ENCODE measurements around the gene SNX25.

SNX25 gene

DNA sequence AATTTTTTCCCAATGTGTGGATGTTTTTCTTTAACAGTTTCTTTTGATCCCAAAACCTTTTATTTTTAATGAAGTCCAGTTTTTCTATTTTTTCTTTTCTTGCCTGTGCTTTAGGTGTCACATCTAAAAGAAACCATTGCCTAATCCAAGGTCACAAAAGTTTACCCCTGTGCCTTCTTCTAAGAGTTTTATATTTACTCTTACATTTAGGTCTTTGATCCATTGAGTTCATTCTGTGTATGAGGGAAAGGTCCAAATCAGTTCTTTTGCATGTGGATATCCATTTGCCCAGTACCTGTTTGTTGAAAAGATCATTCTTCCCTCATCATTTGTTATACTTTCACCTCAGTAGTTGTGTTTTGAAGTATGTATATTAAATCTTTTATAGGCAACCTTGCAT is 173.4 kb downstream of the SNX25 start:
- DNase-seq: no peak

DNA sequence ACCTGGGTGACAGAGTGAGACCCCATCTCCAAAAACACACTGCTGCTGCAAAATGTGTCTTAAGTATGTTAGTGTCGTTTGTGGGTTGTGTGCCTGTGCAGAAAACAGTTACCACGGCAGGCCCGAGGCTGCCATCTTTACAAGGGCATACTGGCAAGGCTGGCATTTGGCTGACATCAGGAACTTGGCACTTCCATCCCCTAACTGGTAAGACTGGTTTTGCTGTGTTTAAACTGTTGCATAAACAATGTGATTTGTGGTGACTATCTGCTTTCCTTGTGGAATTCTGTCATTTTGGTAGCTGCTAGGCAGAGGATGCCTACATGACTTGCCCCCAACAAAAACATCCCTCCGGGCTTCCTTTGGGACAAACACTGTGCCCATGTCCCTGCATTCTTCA is 174.1 kb downstream of the SNX25 start:
- no peak for DNase-seq

DNA sequence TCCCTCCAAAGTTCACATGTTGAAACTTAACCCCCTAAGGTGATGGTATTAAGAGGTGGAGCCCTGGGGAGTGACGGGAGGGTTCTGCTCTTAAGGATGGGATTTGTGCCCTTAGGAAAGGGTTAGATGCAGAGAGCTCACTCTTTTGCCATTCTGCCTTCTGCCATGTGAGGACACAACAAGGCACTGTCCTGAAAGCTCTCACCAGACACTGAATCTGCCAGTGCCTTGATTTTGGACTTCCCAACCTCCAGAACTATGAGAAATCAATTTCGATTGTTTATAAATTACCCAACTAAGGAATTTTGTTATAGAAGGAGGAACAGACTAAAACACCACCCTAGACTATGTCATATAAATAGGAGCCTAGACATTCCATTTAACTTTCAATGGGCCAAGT is 174.7 kb downstream of the SNX25 start:
- no peak for DNase-seq

DNA sequence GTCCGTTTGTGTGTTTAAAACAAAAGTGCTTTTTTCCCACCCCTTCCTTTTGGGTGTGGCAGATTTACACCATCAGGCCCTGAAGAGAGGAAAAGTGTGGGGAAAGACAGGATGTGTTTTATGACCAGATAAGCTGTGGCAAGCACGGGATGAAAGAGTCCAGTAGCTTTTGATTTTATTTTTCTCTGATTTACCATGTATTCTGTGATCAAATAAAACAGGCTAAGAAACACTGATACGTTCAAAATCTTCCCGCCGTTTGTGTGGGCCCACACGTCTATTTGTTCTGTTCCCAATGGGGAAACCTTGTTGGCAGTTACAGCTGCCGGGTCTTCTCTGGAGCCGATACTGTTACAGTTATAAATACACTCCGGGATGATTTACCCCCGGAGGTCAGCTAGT is 175.5 kb downstream of the SNX25 start:
- no peak for DNase-seq

DNA sequence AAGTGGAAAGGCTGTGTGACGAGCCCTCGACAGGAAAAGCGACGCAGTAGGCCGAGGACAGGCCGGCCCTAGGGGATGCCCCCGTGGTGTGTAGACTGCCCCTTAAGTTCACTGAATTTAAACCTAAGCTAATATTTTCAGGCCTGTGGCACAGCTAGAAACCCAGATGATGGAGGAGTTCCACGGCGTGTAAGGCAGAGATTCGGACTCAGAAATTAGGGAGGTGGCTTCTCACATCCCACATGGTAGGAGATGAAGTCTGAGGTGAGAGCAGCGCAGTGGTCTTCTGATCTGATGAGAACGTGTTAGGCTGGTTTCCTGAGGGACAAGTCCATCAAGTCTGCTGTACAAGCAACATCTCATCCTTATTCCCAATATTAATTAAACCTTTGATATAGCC is 178.6 kb downstream of the SNX25 start:
- DNase-seq: no peak

DNA sequence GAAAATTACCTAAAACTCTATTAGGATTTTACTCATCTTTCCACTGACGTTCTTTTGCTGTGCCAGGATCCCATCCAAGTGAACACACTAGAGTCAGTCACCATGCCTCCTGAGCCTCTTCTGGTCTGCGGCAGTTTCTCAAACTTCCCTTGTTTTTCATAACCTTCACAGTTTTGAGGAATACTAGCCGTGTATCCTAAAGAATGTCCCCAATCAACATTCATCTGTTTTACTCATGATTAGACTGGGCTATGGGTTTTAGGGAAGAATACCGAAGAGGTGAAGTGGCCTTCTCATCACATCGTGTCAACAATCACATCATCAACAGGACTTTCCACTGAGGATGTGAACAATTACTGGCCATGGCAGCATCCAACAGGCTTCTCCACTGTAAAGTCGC is 181.5 kb downstream of the SNX25 start:
- no peak for DNase-seq

DNA sequence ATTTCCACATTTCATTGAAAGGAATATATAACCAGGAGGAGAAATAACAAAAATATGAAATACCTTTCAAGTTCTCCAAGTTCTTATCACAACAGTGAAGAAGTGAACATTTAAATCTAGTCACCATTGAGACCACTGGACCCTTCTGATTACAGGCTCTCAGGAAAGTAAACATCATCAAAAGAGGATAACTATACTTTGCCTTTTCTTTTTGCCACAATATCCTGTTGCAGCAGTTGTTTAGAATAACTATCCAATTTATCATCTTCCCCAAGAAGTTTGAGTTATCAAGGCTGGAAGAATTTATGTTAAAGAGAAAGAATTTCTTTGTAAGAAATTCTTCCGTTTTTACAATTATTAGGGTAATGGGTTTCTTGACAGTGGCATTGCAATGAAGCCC is 182.8 kb downstream of the SNX25 start:
- no peak for DNase-seq

DNA sequence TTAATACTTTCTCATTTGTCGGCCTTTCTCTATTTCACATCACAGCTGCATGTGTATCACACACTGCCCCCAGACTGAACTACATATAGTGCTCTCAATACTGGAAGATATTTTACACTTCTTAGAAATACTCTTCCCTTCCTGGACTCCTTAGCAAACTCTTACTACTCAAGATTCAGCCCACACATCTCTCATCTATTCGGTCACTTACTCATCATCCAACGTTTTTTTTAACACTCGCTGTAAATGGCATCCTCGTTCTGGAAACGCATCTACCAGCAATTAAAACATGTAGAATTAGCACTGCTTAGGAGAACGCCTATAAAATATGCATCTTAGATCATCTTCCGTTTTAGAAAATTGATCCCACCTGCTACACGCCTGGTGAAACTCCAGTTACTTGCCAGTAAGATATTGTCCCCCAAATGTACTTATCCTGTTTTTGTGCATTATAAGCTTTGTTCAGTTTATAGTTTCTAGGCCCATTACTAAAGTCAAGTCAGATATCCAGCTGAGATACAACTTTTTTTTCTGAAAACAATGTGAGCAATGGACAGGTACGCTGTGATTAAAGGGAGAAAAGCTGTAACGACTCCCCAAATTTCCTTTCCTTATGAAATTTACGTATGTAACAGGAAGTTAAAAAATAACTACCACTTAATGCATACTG is 185.3 kb downstream of the SNX25 start:
- DNase-seq: no peak

DNA sequence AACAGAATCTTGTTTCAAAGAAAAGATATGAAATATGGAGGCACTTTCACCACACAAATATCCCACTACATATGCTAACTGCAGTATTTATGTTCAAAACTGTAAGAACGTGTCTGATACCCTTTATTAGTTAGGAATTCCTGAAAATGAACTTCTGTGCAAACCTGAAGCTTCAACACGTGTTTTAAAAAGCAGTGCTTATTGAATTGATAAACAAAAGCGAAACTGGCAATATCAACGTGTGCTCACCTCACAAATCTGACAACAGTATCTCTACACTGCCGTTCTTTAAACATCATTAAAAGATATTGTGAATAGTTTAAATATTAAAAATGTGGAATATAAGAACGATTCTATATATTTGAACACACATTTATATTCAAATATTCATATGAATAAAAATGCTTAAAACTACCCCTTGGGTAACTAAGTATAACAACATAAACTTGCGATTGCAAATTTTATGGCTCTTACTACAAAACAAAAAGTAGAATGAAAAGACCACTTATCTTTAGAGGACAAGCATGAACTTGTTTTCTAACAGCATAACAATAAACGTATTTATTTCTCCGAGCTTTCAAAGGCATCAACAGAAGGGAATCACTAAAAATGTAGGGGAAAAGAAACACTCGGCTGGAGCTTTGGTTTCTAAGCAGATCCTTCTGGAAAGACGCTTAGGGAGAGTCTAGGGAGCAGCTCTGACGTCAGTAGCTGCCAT is 186.0 kb downstream of the SNX25 start, which contains the start of gene LRP2BP:
LRP2BP (minus strand) TSS at position 687 of the 718 bp plus-strand sequence. CDS start 17,738 bp downstream, outside the sequence.
- DNase-seq: no peak

DNA sequence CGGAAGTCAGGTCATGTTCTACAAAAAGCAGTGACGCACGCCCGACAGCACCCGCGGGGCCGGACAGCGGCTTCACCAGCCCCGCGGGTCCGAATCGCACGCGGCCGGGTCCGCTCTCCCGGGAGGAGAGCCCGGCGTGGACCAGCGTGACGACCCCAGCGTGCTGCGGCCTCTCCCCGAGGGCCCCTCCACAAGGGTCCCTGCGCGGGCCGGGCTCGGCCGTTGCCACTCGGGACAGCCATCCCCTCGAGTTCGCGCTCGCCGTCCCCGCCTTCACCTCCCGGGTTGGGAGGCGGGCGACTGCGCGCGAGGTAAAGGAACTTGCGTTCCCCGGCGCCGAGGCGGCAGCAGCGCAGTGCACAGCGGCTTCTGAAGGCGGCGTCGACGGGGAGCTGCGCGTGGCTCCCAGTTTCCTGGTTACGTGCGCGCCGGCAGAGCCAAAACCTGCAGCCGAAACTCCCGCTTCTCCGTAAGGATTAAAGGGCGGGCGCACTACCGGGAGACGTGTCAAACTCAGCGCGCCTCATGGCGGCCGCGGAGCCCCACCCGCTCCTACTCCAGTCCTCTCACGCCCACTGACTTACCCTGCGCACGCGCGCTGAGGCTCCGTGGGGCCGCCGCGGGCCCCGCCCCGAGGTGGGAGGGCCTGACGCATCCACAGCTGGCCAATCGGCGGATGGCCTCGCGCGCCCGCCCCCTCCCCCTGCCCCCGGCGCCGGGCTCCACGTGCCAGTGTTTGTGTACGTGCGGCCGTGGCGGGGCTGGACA is 186.7 kb downstream of the SNX25 start:
- DNase-seq: peak; percentile 90 to 95

DNA sequence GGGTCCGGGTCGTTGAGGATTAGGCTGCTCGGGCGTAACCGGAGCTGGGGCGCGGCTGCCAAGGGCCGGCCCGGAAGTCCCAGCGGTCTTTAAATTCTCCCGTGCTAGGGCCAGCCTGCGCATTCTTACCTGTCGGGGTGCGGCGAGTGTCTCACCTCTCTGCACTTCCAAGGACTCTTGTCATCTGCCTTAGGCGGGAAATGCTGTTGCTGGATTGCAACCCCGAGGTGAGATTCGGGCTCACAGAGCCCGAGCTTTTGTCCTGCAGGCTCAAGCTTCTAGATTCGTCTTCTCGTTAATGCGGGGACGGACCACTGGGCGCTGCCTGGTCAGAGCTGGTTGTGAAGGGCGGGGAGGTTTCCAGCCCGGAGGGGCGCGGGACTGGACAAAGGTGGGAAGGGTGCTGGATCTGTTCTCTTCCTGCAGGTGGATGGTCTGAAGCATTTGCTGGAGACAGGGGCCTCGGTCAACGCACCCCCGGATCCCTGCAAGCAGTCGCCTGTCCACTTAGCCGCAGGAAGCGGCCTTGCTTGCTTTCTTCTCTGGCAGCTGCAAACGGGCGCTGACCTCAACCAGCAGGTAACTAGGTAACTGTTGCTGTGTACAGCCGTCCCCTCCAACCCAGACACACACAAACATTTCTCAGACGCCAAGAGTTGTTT is 187.5 kb downstream of the SNX25 start, which contains the start of gene ANKRD37:
ANKRD37 (plus strand) TSS at position 118 of the 662 bp plus-strand sequence; CDS start at position 201, 83 bp downstream.
- peak in 1 of 2 experiments; percentile 63 for DNase-seq

DNA sequence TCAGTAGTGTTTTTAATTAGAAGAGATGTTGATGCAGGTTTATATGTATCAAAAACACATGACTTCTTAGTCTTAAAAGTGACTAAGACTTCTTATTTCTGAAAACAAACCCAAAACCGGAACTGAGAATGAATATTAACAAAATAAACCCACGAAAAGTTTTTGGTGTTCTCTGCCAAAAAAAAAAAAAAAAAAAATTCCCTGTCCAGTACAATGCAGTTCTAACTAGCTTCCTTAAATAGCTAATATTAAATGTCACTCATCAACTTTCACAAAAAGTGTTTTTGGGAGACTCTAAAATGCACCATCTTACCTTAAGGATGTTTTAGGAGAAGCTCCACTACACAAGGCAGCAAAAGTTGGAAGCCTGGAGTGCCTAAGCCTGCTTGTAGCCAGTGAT is 189.2 kb downstream of the SNX25 start:
- no peak for DNase-seq

DNA sequence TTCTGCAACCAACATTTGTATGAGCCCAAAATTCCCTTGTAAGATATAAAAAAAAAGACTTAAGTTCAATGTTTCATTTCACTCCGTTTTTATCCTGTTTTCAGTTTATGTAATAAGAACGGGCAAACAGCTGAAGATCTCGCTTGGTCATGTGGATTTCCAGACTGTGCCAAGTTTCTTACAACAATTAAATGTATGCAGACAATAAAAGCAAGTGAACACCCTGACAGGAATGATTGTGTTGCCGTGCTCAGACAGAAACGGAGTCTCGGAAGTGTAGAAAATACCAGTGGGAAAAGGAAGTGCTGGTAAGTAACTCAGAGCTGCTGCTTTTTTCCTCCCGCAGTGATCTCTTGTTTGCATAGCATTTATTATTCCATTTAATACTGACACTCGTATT is 190.1 kb downstream of the SNX25 start:
- peak in 1 of 2 experiments; percentile 2 for DNase-seq

DNA sequence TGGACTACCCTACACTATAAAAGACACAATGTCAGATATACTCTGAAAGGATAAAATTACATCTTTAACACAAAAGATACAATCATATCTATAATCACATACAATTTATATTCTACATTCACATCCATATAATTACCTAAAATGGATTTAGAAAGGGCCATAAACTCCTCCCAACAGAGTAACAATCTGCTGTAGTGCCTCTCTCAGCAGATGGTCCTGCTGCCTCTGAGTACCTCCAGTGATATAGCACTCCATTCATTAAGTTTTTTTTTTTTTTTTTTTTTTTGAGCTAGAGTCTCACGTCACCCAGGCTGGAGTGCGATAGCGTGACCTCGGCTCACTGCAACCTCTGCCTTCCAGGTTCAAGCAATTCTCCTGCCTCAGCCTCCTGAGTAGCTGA is 194.6 kb downstream of the SNX25 start:
- DNase-seq: no peak

DNA sequence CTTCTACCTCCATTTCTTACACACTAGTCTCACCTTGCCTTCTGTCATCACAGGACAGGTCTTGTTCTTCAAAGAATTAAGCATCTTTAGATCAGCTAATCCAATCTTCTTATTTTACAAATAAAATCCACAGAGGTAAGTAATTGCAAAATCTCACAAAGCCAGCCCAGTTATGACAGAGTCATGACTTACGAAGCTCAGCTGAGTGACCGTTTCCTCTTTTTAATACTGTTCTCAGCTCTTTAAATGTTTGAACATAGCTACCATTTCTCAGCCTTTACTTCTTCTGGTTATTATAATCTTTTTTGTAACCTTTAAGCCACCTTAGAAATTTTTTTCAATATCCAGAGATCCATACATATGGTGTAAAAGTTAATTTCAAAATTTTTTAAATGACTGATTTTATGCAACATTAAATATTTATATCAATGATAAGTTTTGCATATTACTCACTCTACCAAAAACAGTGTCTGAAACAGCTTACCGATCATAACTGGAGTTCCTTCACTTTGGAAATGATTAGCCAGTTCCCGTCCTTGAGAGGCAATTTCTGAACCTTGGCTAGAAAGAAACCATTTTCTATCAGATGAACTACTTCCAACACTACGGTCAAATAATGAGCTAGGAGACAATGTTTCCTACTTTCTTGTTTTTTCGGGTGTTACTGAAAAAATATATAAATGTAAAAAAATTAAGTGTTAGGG is 196.1 kb downstream of the SNX25 start:
- DNase-seq: no peak

DNA sequence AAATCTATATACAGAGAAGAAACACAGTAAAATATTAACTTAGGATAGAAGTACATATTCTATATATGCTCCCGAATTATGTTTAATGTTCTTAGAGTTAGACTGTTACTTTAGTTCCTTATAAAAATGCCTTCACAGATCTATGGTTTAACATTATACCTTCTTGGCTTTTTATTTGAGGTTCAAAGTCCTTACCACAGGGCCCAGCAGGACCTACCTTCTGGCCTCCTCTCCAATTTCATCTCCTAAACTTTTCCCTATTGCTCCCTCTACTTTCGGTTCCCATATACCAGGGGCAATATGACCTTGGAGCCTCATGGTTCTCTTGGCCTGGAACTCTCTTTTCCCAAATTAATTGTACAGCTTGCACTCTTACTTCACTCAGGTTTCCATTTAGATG is 199.0 kb downstream of the SNX25 start:
- DNase-seq: no peak

DNA sequence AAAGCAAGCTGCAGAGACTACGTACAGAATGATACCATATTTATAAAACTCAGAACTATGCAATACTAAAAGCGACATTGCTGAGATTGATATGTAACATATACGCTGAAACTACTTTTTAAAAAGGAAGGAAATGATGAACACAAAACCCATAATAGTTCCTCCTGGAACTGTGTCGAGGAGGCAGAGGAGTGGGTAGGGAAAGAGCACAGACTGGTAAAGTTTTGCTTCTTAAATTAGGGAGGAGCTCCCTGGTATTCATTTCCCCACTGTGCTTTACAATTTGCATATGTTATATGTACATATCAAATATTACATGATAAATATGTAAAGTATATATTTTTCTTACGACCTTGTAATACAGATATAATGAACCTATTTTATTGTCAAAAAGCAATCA is 202.5 kb downstream of the SNX25 start:
- no peak for DNase-seq

DNA sequence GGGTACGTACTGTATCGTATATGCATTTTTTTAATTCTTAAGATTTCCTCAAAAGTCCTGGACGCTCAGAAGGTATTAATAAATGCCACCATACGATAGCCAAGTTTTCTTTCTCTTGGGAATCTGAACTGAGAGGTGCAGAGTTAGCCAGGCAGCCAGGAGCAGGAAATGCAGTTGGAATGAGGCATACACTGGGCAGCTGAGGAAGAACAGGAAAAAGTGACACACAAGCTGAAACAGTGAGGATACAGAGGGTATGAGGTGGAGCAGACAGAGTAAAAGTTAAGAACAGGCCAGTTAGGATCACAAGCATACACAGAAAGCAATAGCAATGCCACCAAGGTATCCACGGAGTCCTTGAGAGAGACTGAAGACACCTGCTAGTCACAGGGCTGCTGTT is 203.0 kb downstream of the SNX25 start:
- no peak for DNase-seq

Measured in NCI-H2081 (cell line).